Fibroblast of lung (primary cell): ENCODE data around the gene HSF4. TPM values are rescaled to one million over a fixed set of nuclear protein-coding genes. Genes with fewer than 3 reads are reported as not detected.

Experiments used
- DNase-seq, 2 donors: peaks; one replicate each; pipeline versions ENCODE4 v3.0.0 to v3.0.0-alpha.2; 2010; ENCODE audit warnings: low read depth in 2 of 2
- H2AFZ ChIP-seq: 2 replicates; pipeline ENCODE4 v1.5.1; 2012; ENCODE audit warnings: low read length, control low read depth, inconsistent platforms
- H3K27ac ChIP-seq: 2 replicates; pipeline ENCODE4 v1.5.1; 2011; ENCODE audit warnings: low read length, control low read depth; ENCODE audit not compliant: insufficient read depth
- H3K27me3 ChIP-seq: 2 replicates; pipeline ENCODE4 v1.5.1; 2011; ENCODE audit warnings: mild to moderate bottlenecking, low read length; ENCODE audit not compliant: control insufficient read depth, insufficient read depth
- H3K36me3 ChIP-seq: 2 replicates; pipeline ENCODE4 v1.5.1; 2011; ENCODE audit warnings: low read length; ENCODE audit not compliant: control insufficient read depth, insufficient read depth
- H3K4me1 ChIP-seq: 2 replicates; pipeline ENCODE4 v1.5.1; 2011; ENCODE audit warnings: low read length; ENCODE audit not compliant: control insufficient read depth, insufficient read depth; ENCODE audit errors: extremely low read depth
- H3K4me2 ChIP-seq: 2 replicates; pipeline ENCODE4 v1.5.1; 2011; ENCODE audit warnings: low read length, control low read depth; ENCODE audit not compliant: insufficient read depth; ENCODE audit errors: extremely low read depth
- H3K4me3 ChIP-seq, 4 experiments: fragments of 200-600 bp in 1 of 4; sonication (generic) in 1 of 4; replicated peaks in 1 of 4; 2 replicates each; pipeline ENCODE4 v1.5.1; 2011 to 2016; ENCODE audit warnings: low read length in 4 of 4, low read depth in 3 of 4, mild to moderate bottlenecking in 3 of 4, control low read depth in 2 of 4, inconsistent platforms in 1 of 4, mixed read lengths in 1 of 4; ENCODE audit not compliant: insufficient read depth in 1 of 4; ENCODE audit errors: control extremely low read depth in 1 of 4
- H3K79me2 ChIP-seq: 2 replicates; pipeline ENCODE4 v1.5.1; 2012; ENCODE audit warnings: mild to moderate bottlenecking, low read length, inconsistent platforms; ENCODE audit not compliant: control insufficient read depth, insufficient read depth
- H3K9ac ChIP-seq: 2 replicates; pipeline ENCODE4 v1.5.1; 2011; ENCODE audit warnings: mild to moderate bottlenecking, low read length, control low read depth; ENCODE audit not compliant: insufficient read depth
- H3K9me3 ChIP-seq: 2 replicates; pipeline ENCODE4 v1.5.1; 2012; ENCODE audit warnings: low read depth, low read length; ENCODE audit not compliant: control insufficient read depth, insufficient read depth
- H4K20me1 ChIP-seq: 2 replicates; pipeline ENCODE4 v1.5.1; 2011; ENCODE audit warnings: low read length; ENCODE audit not compliant: control insufficient read depth, insufficient read depth; ENCODE audit errors: extremely low read depth
- EZH2 ChIP-seq: IDR thresholded peaks from 2 replicates; pipeline ENCODE4 v1.5.1; 2012; ENCODE audit warnings: low read length, control low read depth, mild to moderate bottlenecking; ENCODE audit errors: missing control alignments
- polyA plus RNA-seq, 2 donors: library from polyadenylated mRNA; depleted of rRNA in 1 of 2; stranded (reverse) in 1 of 2; unstranded in 1 of 2; fragments of >200 nt; gene quantifications; 2 replicates each; pipeline ENCODE4 v1.2.1, GENCODE V29; 2011 to 2012; ENCODE audit warnings: missing spikeins in 1 of 2
- total RNA-seq: library from RNA; depleted of rRNA; stranded (reverse); fragments of >200 nt; gene quantifications from 2 replicates; pipeline ENCODE4 v1.2.1, GENCODE V29; 2014
- TF ChIP-seq, protein P1 (sequence below), 2 donors: IDR thresholded peaks in 1 of 2; conservative IDR thresholded peaks in 1 of 2; 1 replicate in 1 of 2; 2 replicates in 1 of 2; pipeline ENCODE4 v1.5.1; 2011 to 2012; ENCODE audit warnings: low read length in 2 of 2, control low read depth in 1 of 2, inconsistent platforms in 1 of 2, low read depth in 1 of 2, mild to moderate bottlenecking in 1 of 2

Gene HSF4
- total and polyA plus RNA-seq, 2 donors (not counting 1 experiment from before 2014, with no cell fraction given) = 6.4 to 25.8 TPM

DNA sequence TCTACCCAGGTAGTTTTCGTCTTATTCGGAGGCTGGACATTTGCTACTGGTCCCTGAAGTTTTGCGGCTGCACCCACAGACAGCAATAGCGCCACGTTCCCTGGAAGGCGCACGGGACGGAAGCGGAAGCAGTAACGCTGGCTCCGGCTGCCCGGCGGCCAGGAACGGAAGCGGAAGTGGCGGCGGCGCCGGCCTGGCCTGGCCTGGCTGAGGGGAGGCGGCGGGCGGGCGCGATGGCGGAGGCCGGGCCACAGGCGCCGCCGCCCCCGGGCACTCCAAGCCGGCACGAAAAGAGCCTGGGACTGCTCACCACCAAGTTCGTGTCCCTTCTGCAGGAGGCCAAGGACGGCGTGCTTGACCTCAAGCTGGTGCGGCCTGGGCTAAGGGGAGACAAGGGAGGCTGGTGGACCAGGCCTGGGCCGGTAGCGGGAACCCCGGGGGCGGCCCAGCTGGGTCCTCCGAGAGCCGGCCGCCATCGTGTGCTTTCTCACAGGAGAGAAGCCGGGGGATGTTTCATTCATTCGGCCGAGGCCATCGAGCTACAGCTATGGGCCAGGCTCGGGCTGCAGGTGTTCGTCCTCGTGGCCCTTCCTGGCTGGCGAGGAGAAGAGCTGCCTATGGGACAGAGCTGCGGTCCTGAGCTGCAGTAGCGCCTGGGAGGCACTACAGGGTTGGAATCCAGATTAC lies 27.6 kb downstream of the HSF4 start, which contains the start of gene E2F4:
TSS of gene E2F4 (plus strand) at position 161 of the 687 bp plus-strand sequence. CDS start at position 234, 73 bp downstream.
- Histone ChIP-seq H3K9me3 (no peaks in the 10 kb centered on the region), H3K36me3 (peaks cover 24% of the 10 kb centered on the region), H3K79me2 (peaks cover 27% of the 10 kb centered on the region), H3K27ac (peak within 1 kb of the TSS; percentile 60), H3K27me3 (no peaks in the 10 kb centered on the region), H4K20me1 (no peaks in the 10 kb centered on the region), H3K9ac (peak within 1 kb of the TSS; percentile 82), H3K4me3 (peak within 1 kb of the TSS; percentile 49 to 93 (median 88)), H3K4me1 (peaks cover 19% of the 10 kb centered on the region), H2AFZ (no peak within 1 kb of the TSS), H3K4me2 (peak within 1 kb of the TSS; percentile 65)
- peak; percentile 91 to 92 for DNase-seq
- TF ChIP-seq, protein P1, sequence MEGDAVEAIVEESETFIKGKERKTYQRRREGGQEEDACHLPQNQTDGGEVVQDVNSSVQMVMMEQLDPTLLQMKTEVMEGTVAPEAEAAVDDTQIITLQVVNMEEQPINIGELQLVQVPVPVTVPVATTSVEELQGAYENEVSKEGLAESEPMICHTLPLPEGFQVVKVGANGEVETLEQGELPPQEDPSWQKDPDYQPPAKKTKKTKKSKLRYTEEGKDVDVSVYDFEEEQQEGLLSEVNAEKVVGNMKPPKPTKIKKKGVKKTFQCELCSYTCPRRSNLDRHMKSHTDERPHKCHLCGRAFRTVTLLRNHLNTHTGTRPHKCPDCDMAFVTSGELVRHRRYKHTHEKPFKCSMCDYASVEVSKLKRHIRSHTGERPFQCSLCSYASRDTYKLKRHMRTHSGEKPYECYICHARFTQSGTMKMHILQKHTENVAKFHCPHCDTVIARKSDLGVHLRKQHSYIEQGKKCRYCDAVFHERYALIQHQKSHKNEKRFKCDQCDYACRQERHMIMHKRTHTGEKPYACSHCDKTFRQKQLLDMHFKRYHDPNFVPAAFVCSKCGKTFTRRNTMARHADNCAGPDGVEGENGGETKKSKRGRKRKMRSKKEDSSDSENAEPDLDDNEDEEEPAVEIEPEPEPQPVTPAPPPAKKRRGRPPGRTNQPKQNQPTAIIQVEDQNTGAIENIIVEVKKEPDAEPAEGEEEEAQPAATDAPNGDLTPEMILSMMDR (conservative IDR thresholded peaks at IDR 0.05 in 1 of 2, IDR thresholded peaks at IDR 0.05 in 1 of 2; ENCODE audit: low read depth in 1 of 2, low read length in 2 of 2) = no peak
- no peak for TF ChIP-seq EZH2

DNA sequence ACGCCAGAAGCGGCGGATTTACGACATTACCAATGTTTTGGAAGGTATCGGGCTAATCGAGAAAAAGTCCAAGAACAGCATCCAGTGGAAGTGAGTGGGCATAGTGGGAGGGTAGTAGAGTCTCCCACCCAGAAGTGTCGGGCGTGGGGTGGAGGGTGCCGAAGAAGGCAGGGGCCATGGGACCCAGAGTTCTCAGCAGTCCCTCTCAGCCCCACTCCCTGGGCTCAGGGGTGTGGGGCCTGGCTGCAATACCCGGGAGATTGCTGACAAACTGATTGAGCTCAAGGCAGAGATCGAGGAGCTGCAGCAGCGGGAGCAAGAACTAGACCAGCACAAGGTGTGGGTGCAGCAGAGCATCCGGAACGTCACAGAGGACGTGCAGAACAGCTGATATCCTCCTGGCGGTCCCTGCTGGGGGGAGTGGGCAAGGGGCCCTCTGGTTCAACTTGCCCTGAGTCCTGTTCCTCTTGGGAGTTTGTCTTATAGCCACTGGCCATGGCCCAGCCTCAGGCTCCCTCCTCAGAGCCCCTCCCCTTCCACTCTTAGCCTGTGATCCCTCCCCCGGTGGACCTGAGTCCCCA lies 28.3 kb downstream of the HSF4 start:
- no peaks in the 10 kb centered on the region for H4K20me1 ChIP-seq
- peak overlapping the region; percentile 60 for H3K27ac ChIP-seq
- peak overlapping the region; percentile 49 to 93 (median 88) for H3K4me3 ChIP-seq

DNA sequence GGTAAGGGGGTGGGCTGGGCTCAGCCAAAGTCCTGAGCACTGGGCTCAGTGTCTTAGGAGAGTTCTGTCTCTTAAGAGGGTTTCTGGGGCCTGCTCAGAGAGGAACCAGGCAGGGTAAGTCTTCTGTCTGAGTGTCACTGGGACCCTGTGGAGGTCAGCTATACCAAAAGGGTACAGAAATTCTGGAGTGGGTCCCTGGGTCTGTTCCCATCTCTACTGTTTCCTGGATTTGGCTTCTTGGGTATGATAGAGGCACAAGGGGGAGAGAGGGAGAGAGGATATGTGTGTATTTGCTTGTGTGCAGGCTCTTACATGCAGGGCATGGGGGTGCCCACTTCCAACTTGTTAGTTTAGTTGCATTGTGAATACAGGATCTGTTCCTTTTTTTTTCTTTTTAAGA lies 29.0 kb downstream of the HSF4 start:
- Histone ChIP-seq H3K4me3 (peak overlapping the region in 3 of 4 experiments; percentile 82 to 93 (median 93)), H3K27ac (no peak overlapping the region), H3K9ac (no peak overlapping the region)

More for the DNA sequence above, 28.3 kb downstream of the HSF4 start:
- H3K4me1 ChIP-seq = peaks cover 19% of the 10 kb centered on the region
- peaks cover 28% of the 10 kb centered on the region for H3K36me3 ChIP-seq
- H3K27me3 ChIP-seq = no peaks in the 10 kb centered on the region
- TF ChIP-seq, protein P1 (conservative IDR thresholded peaks at IDR 0.05 in 1 of 2, IDR thresholded peaks at IDR 0.05 in 1 of 2; ENCODE audit: low read depth in 1 of 2, low read length in 2 of 2) = no peak
- no peak for TF ChIP-seq EZH2
- H3K79me2 ChIP-seq = peaks cover 27% of the 10 kb centered on the region
- H3K9ac ChIP-seq = peak overlapping the region; percentile 82
- H3K4me2 ChIP-seq = peak overlapping the region; percentile 65
- no peak for DNase-seq
- no peaks in the 10 kb centered on the region for H3K9me3 ChIP-seq
- no peak overlapping the region for H2AFZ ChIP-seq

More for the DNA sequence above, 29.0 kb downstream of the HSF4 start:
- Histone ChIP-seq H3K4me1 (peaks cover 19% of the 10 kb centered on the region), H4K20me1 (no peaks in the 10 kb centered on the region), H3K27me3 (no peaks in the 10 kb centered on the region), H2AFZ (no peak overlapping the region), H3K36me3 (peaks cover 30% of the 10 kb centered on the region), H3K4me2 (peak overlapping the region; percentile 65), H3K79me2 (peaks cover 27% of the 10 kb centered on the region), H3K9me3 (no peaks in the 10 kb centered on the region)
- DNase-seq = no peak
- TF ChIP-seq, protein P1 (conservative IDR thresholded peaks at IDR 0.05 in 1 of 2, IDR thresholded peaks at IDR 0.05 in 1 of 2; ENCODE audit: low read depth in 1 of 2, low read length in 2 of 2) = no peak
- no peak for TF ChIP-seq EZH2
